MG63 (cell line): Measurements from ENCODE around the gene ACSL6. TPM values are rescaled to one million over a fixed set of nuclear protein-coding genes. Genes with fewer than 3 reads are reported as not detected.

ENCODE experiments used
- total RNA-seq: library from RNA; depleted of rRNA; stranded (reverse); fragments of >200 nt; shearing (Covaris generic); gene quantifications from 2 replicates; pipeline ENCODE4 v1.2.3, GENCODE V29; 2014; ENCODE audit warnings: low replicate concordance; rRNA removed

The ACSL6 gene
- total RNA-seq, 1 experiment from 2014 or later = 1.1 TPM

Other genes with a start within 250 kb of the ACSL6 start
- gene FNIP1, start 214.6 kb downstream of the ACSL6 start, total RNA-seq = 12.4 and 14.9 TPM in 2 replicates
- not detected in 2 replicates for gene MEIKIN, start 66.0 kb downstream of the ACSL6 start, total RNA-seq
- not detected in 2 replicates for gene IL3, start 49.0 kb upstream of the ACSL6 start, total RNA-seq
- not detected in 2 replicates for gene CSF2, start 62.1 kb upstream of the ACSL6 start, total RNA-seq
- 71.0 and 96.8 TPM in 2 replicates for gene P4HA2, start 216.2 kb upstream of the ACSL6 start, total RNA-seq
- 71.1 and 130 TPM in 2 replicates for gene PDLIM4, start 246.0 kb upstream of the ACSL6 start, total RNA-seq